Dendritic cell treated with granulocyte-macrophage colony-stimulating factor and Interleukin-4, amounts not matched to agents 40 ng/mL and 50 ng/mL, for 4 days (primary cell): ENCODE measurements around the gene ADSS1.
"Not testable (repeated sequence)": the region's sequence is repeated elsewhere in the genome, so short reads cannot be mapped to it uniquely, and the experiment has no call there.

Source experiments
- H3K27ac Mint-ChIP-seq: one replicate; pipeline ENCODE4 v1.8.0; 2022; ENCODE audit warnings: mild to moderate bottlenecking, mixed read lengths
- H3K27me3 Mint-ChIP-seq: one replicate; pipeline ENCODE4 v1.8.0; 2022; ENCODE audit warnings: mild to moderate bottlenecking, mixed read lengths
- H3K36me3 Mint-ChIP-seq: one replicate; pipeline ENCODE4 v1.8.0; 2022; ENCODE audit warnings: low read depth, mixed read lengths
- H3K4me1 Mint-ChIP-seq: one replicate; pipeline ENCODE4 v1.8.0; 2022; ENCODE audit warnings: low read depth, mixed read lengths
- H3K4me3 Mint-ChIP-seq: one replicate; pipeline ENCODE4 v1.8.0; 2022; ENCODE audit warnings: mild to moderate bottlenecking, moderate library complexity, mixed read lengths
- H3K9me3 Mint-ChIP-seq: one replicate; pipeline ENCODE4 v1.8.0; 2022; ENCODE audit warnings: mixed read lengths
- intact Hi-C: fragments of 100-400 bp; cut with micrococcal nuclease; formaldehyde crosslinking; loops from one replicate; pipeline ENCODE4 v1.15.0; 2022

Gene ADSS1

DNA sequence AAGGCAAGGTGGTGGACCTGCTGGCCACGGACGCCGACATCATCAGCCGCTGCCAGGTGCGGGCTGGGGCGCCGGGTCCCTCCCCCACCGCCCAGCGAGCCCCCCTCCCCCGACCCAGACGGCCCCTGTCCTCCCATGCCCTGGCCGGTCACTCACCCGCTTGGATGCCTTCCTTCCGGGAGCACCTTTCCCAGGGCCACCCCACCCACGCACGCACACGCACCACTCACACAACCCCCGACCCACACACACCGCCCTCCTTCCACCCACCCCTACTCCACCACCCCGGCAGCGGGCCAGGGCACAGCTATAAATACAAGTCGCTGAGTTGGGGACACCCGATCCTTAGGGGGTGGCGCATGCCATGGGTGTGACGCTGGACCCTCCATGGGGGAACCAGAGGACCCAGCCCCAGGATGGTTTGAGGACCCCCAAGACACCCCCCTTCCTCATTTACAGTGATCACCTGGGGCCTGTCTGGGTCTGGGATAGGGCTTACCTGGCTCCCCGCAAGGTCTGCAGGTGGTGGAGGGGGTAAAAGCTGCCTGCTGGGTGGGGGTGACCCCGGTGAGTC is 465 bp downstream of the ADSS1 start:
- Mint-ChIP-seq H3K27ac (peak overlapping the region; percentile 28), H3K4me1 (peaks cover 11% of the 10 kb centered on the region)
- intact Hi-C loops = loop anchor here (1.0 kb wide), 1 partner anchor 29 kb away; the partner anchor contains the start of gene SIVA1

DNA sequence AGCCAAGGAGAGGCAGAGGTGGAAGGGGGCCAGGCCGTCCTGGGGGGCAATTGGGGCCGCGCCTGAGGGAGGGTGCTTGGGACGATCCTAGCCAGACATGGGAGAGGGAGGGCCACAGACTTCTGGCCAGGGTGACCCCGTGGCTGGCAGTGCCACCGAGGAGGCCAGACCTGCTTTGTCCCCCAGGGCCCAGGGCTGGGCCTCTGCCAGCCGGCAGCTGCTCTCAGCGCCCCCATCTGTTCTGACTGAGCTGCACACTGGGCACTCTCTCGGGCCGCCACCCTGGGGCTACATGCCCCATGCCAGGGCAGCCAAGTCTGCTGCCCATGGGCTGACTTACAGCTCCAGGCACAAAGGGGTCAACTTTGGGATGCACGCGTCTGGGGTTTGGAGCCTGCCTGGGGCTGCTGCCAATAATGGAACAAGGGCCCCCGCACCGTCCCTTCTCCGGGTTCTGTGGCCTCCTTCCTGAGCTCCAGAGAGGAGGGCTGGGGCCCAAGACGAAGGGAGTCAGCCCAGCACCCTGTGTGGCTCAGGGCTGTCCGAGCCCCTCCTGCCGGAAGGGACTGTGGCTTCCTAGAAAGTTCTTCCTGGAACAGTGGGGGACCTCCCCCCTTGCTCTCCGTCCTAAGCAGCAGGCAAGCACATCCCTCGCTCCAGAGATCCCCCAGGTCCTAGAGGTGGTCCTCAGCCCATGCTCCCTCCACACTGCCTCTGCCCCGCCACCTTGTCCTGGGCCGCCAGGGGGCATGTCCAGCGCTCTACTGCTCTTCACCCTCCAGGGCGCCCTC is 1.1 kb downstream of the ADSS1 start:
- peaks cover 11% of the 10 kb centered on the region for H3K4me1 Mint-ChIP-seq

More for the DNA sequence above, 465 bp downstream of the ADSS1 start:
- no peaks in the 10 kb centered on the region for H3K9me3 Mint-ChIP-seq
- peaks cover 34% of the 10 kb centered on the region for H3K27me3 Mint-ChIP-seq
- peak overlapping the region; percentile 50 for H3K4me3 Mint-ChIP-seq
- H3K36me3 Mint-ChIP-seq = peaks cover 17% of the 10 kb centered on the region

DNA sequence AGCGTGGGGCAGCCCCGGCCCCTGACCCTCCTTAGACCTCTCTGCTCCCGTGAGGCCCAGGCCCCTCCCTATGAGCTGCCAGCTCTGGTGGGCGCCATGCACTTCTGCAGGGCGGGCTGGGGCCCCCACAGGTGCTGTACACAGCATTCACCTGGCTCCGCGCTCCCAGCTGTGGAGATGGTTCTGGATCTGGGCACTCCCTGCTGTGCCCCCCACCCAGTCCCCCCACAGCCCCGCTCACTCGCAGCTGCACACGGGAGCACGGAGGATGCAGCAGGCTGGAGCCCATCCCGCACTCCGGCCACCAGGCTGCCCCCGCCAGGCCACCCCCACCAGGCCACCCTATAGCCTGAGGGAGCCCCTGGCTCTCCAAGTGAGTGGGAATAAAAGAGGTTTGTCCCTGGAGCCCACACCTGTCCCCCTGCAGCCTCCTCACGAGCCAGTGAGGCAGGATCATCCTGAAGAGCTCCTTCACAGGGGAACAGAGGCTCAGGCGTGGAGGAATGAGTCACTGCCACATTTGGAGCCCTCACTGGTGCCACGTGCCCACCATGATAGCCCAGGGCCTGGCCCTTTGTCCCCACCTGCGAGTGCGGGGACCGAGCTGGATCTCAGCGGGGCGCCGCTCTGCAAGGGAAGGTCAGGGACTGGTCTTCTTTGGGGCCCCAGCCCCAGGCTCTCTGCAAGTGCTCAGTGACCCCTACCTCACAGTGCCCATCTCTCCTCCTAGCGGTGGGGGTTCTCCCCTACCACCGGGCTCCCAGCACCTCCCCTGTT is 1.9 kb downstream of the ADSS1 start:
- Mint-ChIP-seq H3K27me3 (peaks cover 34% of the 10 kb centered on the region), H3K9me3 (no peaks in the 10 kb centered on the region), H3K4me1 (peaks cover 11% of the 10 kb centered on the region), H3K27ac (no peak overlapping the region), H3K36me3 (peaks cover 9% of the 10 kb centered on the region), H3K4me3 (no peak overlapping the region)
- intact Hi-C loops = no loop called here

More for the DNA sequence above, 1.1 kb downstream of the ADSS1 start:
- intact Hi-C loops = loop anchor here (1.0 kb wide), 1 partner anchor 28 kb away; the partner anchor contains the start of gene SIVA1
- Mint-ChIP-seq H3K36me3 (peaks cover 10% of the 10 kb centered on the region), H3K27ac (peak overlapping the region; percentile 28), H3K4me3 (peak overlapping the region; percentile 50), H3K9me3 (no peaks in the 10 kb centered on the region), H3K27me3 (peaks cover 34% of the 10 kb centered on the region)

DNA sequence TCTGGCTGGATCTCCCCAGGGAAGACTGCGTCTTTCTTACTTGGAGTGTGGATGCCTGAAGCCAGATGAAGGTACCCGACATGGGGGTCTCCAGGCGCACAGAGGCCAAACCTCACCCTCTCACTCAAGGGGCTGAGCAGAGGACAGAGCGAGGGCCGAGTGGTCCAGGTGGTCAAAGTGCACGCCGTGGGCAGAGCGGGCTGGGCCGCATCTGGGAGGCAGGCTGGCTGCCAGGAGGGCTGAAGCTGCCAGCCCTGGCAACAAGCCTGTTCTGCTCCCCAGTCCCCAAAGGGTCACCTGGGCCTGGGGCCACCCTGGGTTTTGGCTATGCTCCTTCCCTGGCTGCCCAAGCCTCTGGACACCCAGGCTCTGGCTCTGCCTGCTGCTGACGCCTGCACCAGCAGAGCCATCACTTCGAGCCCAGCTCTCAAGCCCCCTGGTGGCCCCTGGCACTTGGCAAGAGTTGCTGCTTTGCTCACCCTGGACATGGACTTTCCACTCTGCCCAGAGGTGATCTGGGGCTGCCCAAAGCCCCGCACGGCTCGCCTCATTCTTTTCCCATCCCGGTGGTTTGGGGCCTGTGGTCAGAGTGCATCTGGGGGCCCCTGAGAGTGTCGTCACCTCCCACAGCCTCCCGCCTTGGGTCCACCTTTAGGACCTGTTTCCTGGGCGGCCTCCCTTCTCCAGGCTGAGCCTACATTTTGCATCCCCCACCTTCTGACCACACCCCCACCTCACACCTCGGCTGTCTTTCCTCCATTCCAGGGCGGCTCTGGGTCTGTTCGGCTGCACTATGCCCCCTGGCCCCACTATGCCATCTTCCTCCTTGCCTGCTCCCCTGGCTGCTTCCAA is 2.8 kb downstream of the ADSS1 start:
- Mint-ChIP-seq H3K4me3 (no peak overlapping the region), H3K9me3 (no peaks in the 10 kb centered on the region), H3K27ac (no peak overlapping the region), H3K27me3 (peaks cover 34% of the 10 kb centered on the region), H3K4me1 (peaks cover 11% of the 10 kb centered on the region), H3K36me3 (peaks cover 1% of the 10 kb centered on the region)
- intact Hi-C loops = no loop called here

DNA sequence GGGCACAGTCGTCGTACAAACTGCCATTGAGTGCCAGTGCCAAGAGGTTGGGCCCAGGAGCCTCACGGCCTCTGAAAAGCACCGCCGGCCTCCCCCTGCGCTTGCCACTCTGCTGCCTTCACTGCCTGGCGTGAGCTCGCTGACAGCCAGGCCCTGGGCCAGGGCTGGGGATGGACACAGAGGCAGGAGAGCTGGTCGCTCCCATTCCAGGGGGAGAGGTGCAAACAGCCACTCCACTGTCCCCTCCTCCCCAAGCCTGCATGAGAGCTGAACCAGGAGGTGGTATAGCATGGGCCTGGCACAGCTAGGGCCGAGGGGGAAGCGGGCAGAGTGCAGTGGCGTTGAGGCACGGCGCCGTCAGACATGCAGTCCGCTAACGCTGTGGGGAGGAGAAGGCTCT is 4.6 kb downstream of the ADSS1 start:
- H3K27me3 Mint-ChIP-seq = peaks cover 37% of the 10 kb centered on the region
- H3K9me3 Mint-ChIP-seq = no peaks in the 10 kb centered on the region
- no peaks in the 10 kb centered on the region for H3K36me3 Mint-ChIP-seq
- H3K27ac Mint-ChIP-seq = no peak overlapping the region
- H3K4me3 Mint-ChIP-seq = no peak overlapping the region
- peaks cover 6% of the 10 kb centered on the region for H3K4me1 Mint-ChIP-seq
- intact Hi-C loops = no loop called here

DNA sequence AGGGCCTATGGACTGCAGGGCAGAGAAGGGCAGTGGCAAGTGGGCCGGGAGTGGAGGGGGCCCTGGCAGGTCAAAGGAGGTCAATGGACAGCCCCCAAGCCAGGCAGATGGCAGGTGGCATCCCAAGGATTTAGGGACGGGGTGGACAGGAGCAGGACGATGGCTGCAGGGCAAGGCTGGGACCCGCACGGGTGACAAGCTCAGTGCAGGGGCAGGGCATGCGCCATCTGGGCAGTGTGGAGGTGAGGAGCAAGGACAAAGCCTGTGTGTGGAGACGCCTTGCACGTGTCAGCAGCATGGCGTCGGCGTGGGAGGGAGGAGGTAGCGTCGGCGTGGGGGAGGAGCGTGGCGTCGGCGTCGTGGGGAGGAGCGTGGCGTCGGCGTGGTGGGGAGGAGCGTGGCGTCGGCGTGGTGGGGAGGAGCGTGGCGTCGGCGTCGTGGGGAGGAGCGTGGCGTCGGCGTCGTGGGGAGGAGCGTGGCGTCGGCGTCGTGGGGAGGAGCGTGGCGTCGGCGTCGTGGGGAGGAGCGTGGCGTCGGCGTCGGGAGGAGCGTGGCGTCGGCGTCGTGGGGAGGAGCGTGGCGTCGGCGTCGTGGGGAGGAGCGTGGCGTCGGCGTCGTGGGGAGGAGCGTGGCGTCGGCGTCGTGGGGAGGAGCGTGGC is 5.3 kb downstream of the ADSS1 start:
- H3K36me3 Mint-ChIP-seq, H3K27ac Mint-ChIP-seq, H3K9me3 Mint-ChIP-seq, intact Hi-C loops, H3K4me1 Mint-ChIP-seq, H3K4me3 Mint-ChIP-seq: not testable (repeated sequence)
- H3K27me3 Mint-ChIP-seq = peaks cover 37% of the 10 kb centered on the region

DNA sequence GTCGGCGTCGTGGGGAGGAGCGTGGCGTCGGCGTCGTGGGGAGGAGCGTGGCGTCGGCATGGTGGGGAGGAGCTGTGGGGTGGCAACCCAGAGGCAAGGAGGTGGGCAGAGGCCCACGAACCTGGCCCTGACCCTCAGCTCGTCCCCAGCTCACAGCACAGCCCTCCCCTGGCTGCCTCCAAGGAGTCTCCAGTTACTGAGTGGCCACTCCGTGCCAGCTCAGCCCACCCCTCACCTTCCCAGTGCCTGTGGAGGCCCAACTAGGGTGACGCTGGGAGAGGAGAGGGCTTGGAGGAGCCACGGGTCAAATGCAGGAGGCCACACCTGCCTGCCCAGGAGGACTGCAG is 5.8 kb downstream of the ADSS1 start:
- intact Hi-C loops = no loop called here

DNA sequence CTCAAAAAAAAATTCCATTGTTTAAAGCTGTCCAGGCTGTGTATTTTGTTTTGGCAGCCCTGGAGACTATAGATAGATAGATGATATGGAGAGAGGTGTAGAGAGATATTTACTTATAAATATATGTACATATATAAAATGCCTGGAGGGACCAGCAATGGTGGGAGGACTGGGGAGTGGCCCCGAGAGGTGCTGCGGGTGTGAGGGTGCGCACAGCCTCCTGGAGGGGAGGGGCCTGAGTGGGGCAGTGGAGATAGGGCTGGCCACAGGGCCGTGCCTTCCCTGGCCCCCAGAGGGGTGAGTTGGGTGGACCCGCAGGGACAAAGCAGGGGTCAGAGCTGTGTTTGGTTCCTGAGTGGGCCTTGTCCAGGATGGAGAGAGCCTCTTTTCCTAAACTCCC is 6.5 kb downstream of the ADSS1 start:
- peaks cover 26% of the 10 kb centered on the region for H3K27me3 Mint-ChIP-seq
- H3K9me3 Mint-ChIP-seq = no peaks in the 10 kb centered on the region
- H3K27ac Mint-ChIP-seq = no peak overlapping the region
- H3K4me3 Mint-ChIP-seq = no peak overlapping the region
- intact Hi-C loops = no loop called here
- H3K4me1 Mint-ChIP-seq = peaks cover 8% of the 10 kb centered on the region
- no peaks in the 10 kb centered on the region for H3K36me3 Mint-ChIP-seq

More for the DNA sequence above, 5.8 kb downstream of the ADSS1 start:
- peaks cover 33% of the 10 kb centered on the region for H3K27me3 Mint-ChIP-seq
- peaks cover 6% of the 10 kb centered on the region for H3K4me1 Mint-ChIP-seq
- no peaks in the 10 kb centered on the region for H3K9me3 Mint-ChIP-seq
- H3K27ac Mint-ChIP-seq = no peak overlapping the region
- no peak overlapping the region for H3K4me3 Mint-ChIP-seq
- H3K36me3 Mint-ChIP-seq = no peaks in the 10 kb centered on the region

DNA sequence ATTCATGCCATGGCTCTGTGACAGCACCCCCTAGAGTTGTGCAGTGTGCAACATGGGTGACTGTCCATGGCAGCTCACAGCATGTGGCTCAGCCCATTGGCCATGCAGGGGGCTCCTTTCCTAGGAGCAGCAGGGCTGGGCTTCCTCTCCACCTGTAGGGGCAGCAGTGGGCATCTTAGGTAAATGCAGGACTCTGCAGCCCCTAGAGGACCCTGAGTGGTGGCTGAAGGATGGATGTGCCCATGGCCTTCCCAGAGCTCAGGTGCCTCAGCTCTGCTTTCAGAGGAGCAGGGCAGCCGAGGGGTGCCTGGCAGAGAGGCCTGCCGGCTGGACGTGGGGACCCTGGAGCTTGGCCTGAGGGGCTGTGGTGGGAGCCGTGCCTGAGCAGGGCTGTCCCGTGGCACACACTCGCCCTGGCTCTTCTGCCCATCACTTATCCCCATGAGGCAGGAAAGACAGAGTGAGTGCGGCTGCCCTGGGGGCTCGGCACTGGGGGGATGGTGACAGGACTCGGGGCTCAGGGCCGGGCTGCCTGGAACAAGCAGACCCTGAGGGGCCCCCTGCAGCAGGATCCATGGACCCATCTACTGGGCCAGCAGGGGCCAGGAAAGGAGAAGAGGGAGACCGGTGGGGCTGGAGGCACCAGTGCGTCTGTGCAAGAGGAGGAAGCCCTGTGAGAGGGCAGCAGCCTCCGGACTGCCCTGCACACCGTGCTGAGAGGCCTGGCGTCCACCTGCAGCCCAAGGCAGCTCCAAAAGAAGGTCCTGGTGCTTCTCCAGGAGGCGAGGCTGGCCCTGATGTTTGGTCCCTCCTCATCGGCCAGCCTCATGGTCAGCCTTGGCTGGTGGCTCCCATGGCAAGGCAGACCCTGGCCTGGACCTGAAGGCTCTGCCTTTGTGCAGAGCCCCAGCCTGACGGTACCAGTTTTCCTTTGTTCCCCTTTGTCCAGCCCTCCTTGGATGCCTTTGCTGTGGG is 7.6 kb downstream of the ADSS1 start:
- intact Hi-C loops = no loop called here
- H3K4me3 Mint-ChIP-seq = no peak overlapping the region
- H3K27ac Mint-ChIP-seq = no peak overlapping the region
- H3K27me3 Mint-ChIP-seq = peaks cover 24% of the 10 kb centered on the region
- H3K9me3 Mint-ChIP-seq = no peaks in the 10 kb centered on the region
- H3K4me1 Mint-ChIP-seq = peaks cover 19% of the 10 kb centered on the region
- no peaks in the 10 kb centered on the region for H3K36me3 Mint-ChIP-seq

DNA sequence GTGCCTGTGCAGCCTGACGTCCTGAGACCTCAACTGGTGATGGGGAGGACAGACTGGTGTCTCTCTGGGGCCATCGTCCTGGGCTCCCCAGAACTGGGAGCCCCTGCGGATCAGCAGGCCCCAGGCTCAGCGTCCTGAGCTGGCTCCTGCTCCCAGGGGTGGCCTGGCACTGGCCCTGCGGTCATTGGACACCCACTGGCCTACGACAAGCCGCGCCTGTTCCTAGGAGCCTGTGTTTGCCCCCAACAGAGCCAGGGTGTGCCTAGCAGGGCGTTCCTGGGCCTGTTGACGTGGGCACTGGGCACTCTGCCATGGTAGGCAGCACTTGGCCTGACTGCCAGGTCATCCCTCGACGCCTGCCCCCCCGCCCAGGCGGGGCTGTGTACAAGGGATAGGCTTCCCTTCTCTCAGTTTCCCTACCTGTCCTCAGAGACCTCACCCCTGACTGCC is 8.4 kb downstream of the ADSS1 start:
- peaks cover 22% of the 10 kb centered on the region for H3K4me1 Mint-ChIP-seq
- intact Hi-C loops = no loop called here
- H3K9me3 Mint-ChIP-seq = no peaks in the 10 kb centered on the region
- no peaks in the 10 kb centered on the region for H3K36me3 Mint-ChIP-seq
- H3K27ac Mint-ChIP-seq = no peak overlapping the region
- no peak overlapping the region for H3K4me3 Mint-ChIP-seq
- H3K27me3 Mint-ChIP-seq = peaks cover 20% of the 10 kb centered on the region

DNA sequence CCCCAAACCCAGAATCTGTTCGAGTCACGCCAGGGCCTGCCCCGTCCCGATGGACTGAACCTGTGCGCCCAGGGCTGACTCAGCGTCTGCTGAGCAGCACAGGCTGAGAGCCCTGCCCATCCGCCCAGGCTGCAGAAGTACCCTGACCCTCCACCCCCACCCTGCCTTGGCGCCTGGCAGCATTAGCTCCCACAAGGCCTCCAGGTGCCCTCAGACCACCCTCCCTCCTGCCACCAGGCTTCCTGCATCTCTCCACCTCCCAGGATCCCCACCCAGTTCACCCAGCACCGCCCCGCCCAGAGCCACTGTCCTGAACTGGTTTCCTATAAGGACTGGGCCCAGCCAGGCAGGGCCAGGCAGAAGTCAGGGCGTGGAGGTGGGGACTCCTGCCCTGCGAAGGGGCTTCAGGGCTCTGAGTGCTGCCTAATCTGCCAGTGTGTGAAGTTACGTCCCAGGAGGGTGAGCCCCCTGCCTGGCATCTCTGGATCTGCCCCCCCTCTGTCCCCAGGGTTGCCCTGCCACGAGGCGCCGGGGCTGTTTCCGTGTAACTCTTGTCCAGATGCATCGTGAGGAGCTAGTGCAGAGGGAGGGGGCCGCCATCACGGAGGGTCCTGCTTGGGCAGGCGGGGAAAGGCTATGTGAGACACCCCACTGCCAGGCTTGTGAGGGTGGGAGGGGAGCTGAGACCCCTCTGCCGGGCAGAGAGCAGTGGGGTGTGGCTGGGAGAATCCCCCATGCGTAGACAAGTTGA is 9.1 kb downstream of the ADSS1 start:
- no peaks in the 10 kb centered on the region for H3K9me3 Mint-ChIP-seq
- H3K27ac Mint-ChIP-seq = no peak overlapping the region
- peaks cover 23% of the 10 kb centered on the region for H3K4me1 Mint-ChIP-seq
- H3K36me3 Mint-ChIP-seq = no peaks in the 10 kb centered on the region
- intact Hi-C loops = no loop called here
- peaks cover 17% of the 10 kb centered on the region for H3K27me3 Mint-ChIP-seq
- H3K4me3 Mint-ChIP-seq = no peak overlapping the region
